ENCODE measurements around the gene FHIT.

FHIT gene

GRCh38 chr3:60810881-60811280, 440.4 kb downstream of the FHIT start:
- Mint-ChIP-seq H3K4me1 (ENCODE audit: low read depth) (no peaks in the 10 kb centered on the region), H3K36me3 (ENCODE audit: low read depth) (no peaks in the 10 kb centered on the region), H3K27ac (no peak overlapping the region)

GRCh38 chr3:60809857-60810610, 441.2 kb downstream of the FHIT start:
- no peak overlapping the region for H3K4me3 Mint-ChIP-seq
- H3K4me1 Mint-ChIP-seq (ENCODE audit: low read depth): no peaks in the 10 kb centered on the region
- no peak for DNase-seq
- no peaks in the 10 kb centered on the region for H3K36me3 Mint-ChIP-seq (ENCODE audit: low read depth)
- H3K27ac Mint-ChIP-seq: no peak overlapping the region
- H3K9me3 Mint-ChIP-seq: peaks cover 5% of the 10 kb centered on the region
- H3K27me3 Mint-ChIP-seq: no peaks in the 10 kb centered on the region

More at GRCh38 chr3:60810881-60811280, 440.4 kb downstream of the FHIT start:
- Mint-ChIP-seq H3K4me3 (no peak overlapping the region), H3K9me3 (peaks cover 7% of the 10 kb centered on the region), H3K27me3 (no peaks in the 10 kb centered on the region)
- no peak for DNase-seq

GRCh38 chr3:60803216-60804173, 447.8 kb downstream of the FHIT start:
- no peak overlapping the region for H3K4me3 Mint-ChIP-seq
- no peak for DNase-seq
- no peak overlapping the region for H3K27ac Mint-ChIP-seq
- H3K9me3 Mint-ChIP-seq: peaks cover 2% of the 10 kb centered on the region
- H3K4me1 Mint-ChIP-seq (ENCODE audit: low read depth): no peaks in the 10 kb centered on the region
- no peaks in the 10 kb centered on the region for H3K27me3 Mint-ChIP-seq
- no peaks in the 10 kb centered on the region for H3K36me3 Mint-ChIP-seq (ENCODE audit: low read depth)

- H3K27me3 Mint-ChIP-seq: no peaks in the 10 kb centered on the region
- peaks cover 2% of the 10 kb centered on the region for H3K9me3 Mint-ChIP-seq
- no peak overlapping the region for H3K27ac Mint-ChIP-seq
- no peak for DNase-seq
- H3K4me1 Mint-ChIP-seq (ENCODE audit: low read depth): no peaks in the 10 kb centered on the region
- no peak overlapping the region for H3K4me3 Mint-ChIP-seq
- no peaks in the 10 kb centered on the region for H3K36me3 Mint-ChIP-seq (ENCODE audit: low read depth)
These were observed 449.9 kb downstream of the FHIT start for GRCh38 chr3:60801307-60801706.

- DNase-seq: no peak
- peaks cover 5% of the 10 kb centered on the region for H3K9me3 Mint-ChIP-seq
- no peaks in the 10 kb centered on the region for H3K4me1 Mint-ChIP-seq (ENCODE audit: low read depth)
- no peak overlapping the region for H3K4me3 Mint-ChIP-seq
- H3K27me3 Mint-ChIP-seq: no peaks in the 10 kb centered on the region
- H3K36me3 Mint-ChIP-seq (ENCODE audit: low read depth): no peaks in the 10 kb centered on the region
- no peak overlapping the region for H3K27ac Mint-ChIP-seq
These were observed 452.8 kb downstream of the FHIT start for GRCh38 chr3:60798456-60798855.

- H3K36me3 Mint-ChIP-seq (ENCODE audit: low read depth): no peaks in the 10 kb centered on the region
- H3K4me3 Mint-ChIP-seq: no peak overlapping the region
- no peak for DNase-seq
- H3K4me1 Mint-ChIP-seq (ENCODE audit: low read depth): no peaks in the 10 kb centered on the region
- H3K9me3 Mint-ChIP-seq: peaks cover 2% of the 10 kb centered on the region
- H3K27me3 Mint-ChIP-seq: no peaks in the 10 kb centered on the region
- H3K27ac Mint-ChIP-seq: no peak overlapping the region
These were observed 458.9 kb downstream of the FHIT start for GRCh38 chr3:60792249-60792852.

- no peaks in the 10 kb centered on the region for H3K36me3 Mint-ChIP-seq (ENCODE audit: low read depth)
- H3K27me3 Mint-ChIP-seq: no peaks in the 10 kb centered on the region
- H3K27ac Mint-ChIP-seq: no peak overlapping the region
- H3K4me3 Mint-ChIP-seq: no peak overlapping the region
- H3K9me3 Mint-ChIP-seq: peaks cover 2% of the 10 kb centered on the region
- no peak for DNase-seq
- H3K4me1 Mint-ChIP-seq (ENCODE audit: low read depth): no peaks in the 10 kb centered on the region
These were observed 463.1 kb downstream of the FHIT start for GRCh38 chr3:60788185-60788584.

- no peak for DNase-seq
- Mint-ChIP-seq H3K27ac (no peak overlapping the region), H3K27me3 (no peaks in the 10 kb centered on the region), H3K4me1 (ENCODE audit: low read depth) (no peaks in the 10 kb centered on the region), H3K4me3 (no peak overlapping the region), H3K36me3 (ENCODE audit: low read depth) (no peaks in the 10 kb centered on the region), H3K9me3 (peaks cover 14% of the 10 kb centered on the region)
These were observed 469.3 kb downstream of the FHIT start for GRCh38 chr3:60781935-60782334.

GRCh38 chr3:60779637-60780036, 471.6 kb downstream of the FHIT start:
- no peaks in the 10 kb centered on the region for H3K36me3 Mint-ChIP-seq (ENCODE audit: low read depth)
- peaks cover 14% of the 10 kb centered on the region for H3K9me3 Mint-ChIP-seq
- H3K4me1 Mint-ChIP-seq (ENCODE audit: low read depth): no peaks in the 10 kb centered on the region
- no peak overlapping the region for H3K4me3 Mint-ChIP-seq
- no peaks in the 10 kb centered on the region for H3K27me3 Mint-ChIP-seq
- no peak overlapping the region for H3K27ac Mint-ChIP-seq
- DNase-seq: no peak

- DNase-seq: no peak
- Mint-ChIP-seq H3K4me3 (no peak overlapping the region), H3K27ac (no peak overlapping the region), H3K9me3 (no peaks in the 10 kb centered on the region), H3K36me3 (ENCODE audit: low read depth) (no peaks in the 10 kb centered on the region), H3K27me3 (no peaks in the 10 kb centered on the region), H3K4me1 (ENCODE audit: low read depth) (no peaks in the 10 kb centered on the region)
These were observed 475.3 kb downstream of the FHIT start for GRCh38 chr3:60775985-60776384.

- DNase-seq: no peak
- Mint-ChIP-seq H3K36me3 (ENCODE audit: low read depth) (no peaks in the 10 kb centered on the region), H3K4me1 (ENCODE audit: low read depth) (no peaks in the 10 kb centered on the region), H3K27me3 (no peaks in the 10 kb centered on the region), H3K27ac (no peak overlapping the region), H3K4me3 (no peak overlapping the region), H3K9me3 (no peaks in the 10 kb centered on the region)
These were observed 476.6 kb downstream of the FHIT start for GRCh38 chr3:60774617-60775016.

GRCh38 chr3:60772584-60772983, 478.7 kb downstream of the FHIT start:
- Mint-ChIP-seq H3K36me3 (ENCODE audit: low read depth) (no peaks in the 10 kb centered on the region), H3K4me1 (ENCODE audit: low read depth) (no peaks in the 10 kb centered on the region), H3K27me3 (no peaks in the 10 kb centered on the region), H3K27ac (no peak overlapping the region), H3K9me3 (no peaks in the 10 kb centered on the region), H3K4me3 (no peak overlapping the region)
- DNase-seq: no peak

GRCh38 chr3:60771766-60772165, 479.5 kb downstream of the FHIT start:
- Mint-ChIP-seq H3K4me1 (ENCODE audit: low read depth) (no peaks in the 10 kb centered on the region), H3K36me3 (ENCODE audit: low read depth) (no peaks in the 10 kb centered on the region), H3K4me3 (no peak overlapping the region), H3K27me3 (no peaks in the 10 kb centered on the region), H3K9me3 (no peaks in the 10 kb centered on the region), H3K27ac (no peak overlapping the region)
- no peak for DNase-seq

GRCh38 chr3:60770532-60770931, 480.7 kb downstream of the FHIT start:
- H3K4me3 Mint-ChIP-seq: no peak overlapping the region
- no peak overlapping the region for H3K27ac Mint-ChIP-seq
- no peaks in the 10 kb centered on the region for H3K36me3 Mint-ChIP-seq (ENCODE audit: low read depth)
- H3K27me3 Mint-ChIP-seq: no peaks in the 10 kb centered on the region
- H3K9me3 Mint-ChIP-seq: no peaks in the 10 kb centered on the region
- no peaks in the 10 kb centered on the region for H3K4me1 Mint-ChIP-seq (ENCODE audit: low read depth)
- no peak for DNase-seq

- Mint-ChIP-seq H3K36me3 (ENCODE audit: low read depth) (no peaks in the 10 kb centered on the region), H3K4me1 (ENCODE audit: low read depth) (no peaks in the 10 kb centered on the region), H3K27me3 (no peaks in the 10 kb centered on the region), H3K27ac (no peak overlapping the region), H3K9me3 (no peaks in the 10 kb centered on the region), H3K4me3 (no peak overlapping the region)
- DNase-seq: no peak
These were observed 483.7 kb downstream of the FHIT start for GRCh38 chr3:60767536-60767935.

Data from activated T-cell treated with anti-CD3 and anti-CD28 coated beads, Interleukin-2, amount 50 U/mL, for 24 hours (primary cell).